GM12878 (cell line): ENCODE data around the gene SEC11C. TPM values are rescaled to one million over a fixed set of nuclear protein-coding genes. Genes with fewer than 3 reads are reported as not detected.

Source experiments
- ATAC-seq: fragments of 200-7000 bp; cut with Tn5 transposase; 3 replicates; pipeline ENCODE4 v1.9.1; 2020; ENCODE audit warnings: mild to moderate bottlenecking, moderate library complexity
- BruUV-seq: library from RNA; stranded (reverse); fragments of 400-500 nt; replicated peaks from 2 replicates; lab custom pipeline; 2021; lab: Mats Ljungman, UMichigan
- CTCF ChIA-PET: fragments of 300-600 bp; sonication (Branson Sonifier 250); formaldehyde crosslinking; extraction: SDS; loops from one replicate; lab custom pipeline; 2021; ENCODE audit warnings: inconsistent platforms; lab: Yijun Ruan, JAX
- POLR2A ChIA-PET: fragments of 350-600 bp; formaldehyde crosslinking; extraction: SDS; loops from one replicate; lab custom pipeline; 2021; ENCODE audit warnings: inconsistent platforms; lab: Charles Lee
- RAD21 ChIA-PET: fragments of 300-600 bp; sonication (Branson Sonifier 250); formaldehyde crosslinking; loops from one replicate; lab custom pipeline; 2023; ENCODE audit warnings: antibody characterized with exemption; ENCODE audit not compliant: unreplicated experiment; lab: Charles Lee
- SMC1A ChIA-PET: fragments of 300-600 bp; sonication (Branson Sonifier 250); formaldehyde crosslinking; loops from one replicate; lab custom pipeline; 2023; ENCODE audit not compliant: unreplicated experiment, uncharacterized antibody; lab: Charles Lee
- DNase-seq: peaks from one replicate; pipeline ENCODE4 v3.0.0-alpha.2; 2011; ENCODE audit warnings: low read depth, low spot score
- FAIRE-seq: peaks from 3 replicates; lab custom pipeline; 2011; peaks lifted over from hg19 to GRCh38; lab: Jason Lieb, UNC
- H2AFZ ChIP-seq: 2 replicates; pipeline ENCODE4 v1.6.0; 2011; ENCODE audit warnings: low read depth, low read length, control low read depth; ENCODE audit not compliant: control insufficient read depth
- H3K27ac ChIP-seq: 2 replicates; pipeline ENCODE4 v1.5.1; 2011; ENCODE audit warnings: control low read depth; ENCODE audit not compliant: control insufficient read depth, insufficient read depth
- H3K27me3 ChIP-seq, 2 experiments: replicated peaks in 1 of 2; 2 replicates each; pipeline versions ENCODE4 v1.6.0 to v1.6.1; 2011; ENCODE audit warnings: low read length in 1 of 2; ENCODE audit not compliant: control insufficient read depth in 2 of 2, insufficient read depth in 2 of 2
- H3K36me3 ChIP-seq, 2 experiments: 2 replicates each; pipeline ENCODE4 v1.5.1; 2011; ENCODE audit warnings: low read length in 1 of 2; ENCODE audit not compliant: control insufficient read depth in 2 of 2, insufficient read depth in 2 of 2
- H3K4me1 ChIP-seq: 2 replicates; pipeline ENCODE4 v1.6.1; 2011; ENCODE audit warnings: mild to moderate bottlenecking, low read length, moderate library complexity, mixed read lengths; ENCODE audit not compliant: control insufficient read depth, insufficient read depth
- H3K4me2 ChIP-seq: 2 replicates; pipeline ENCODE4 v1.6.0; 2011; ENCODE audit warnings: control low read depth; ENCODE audit not compliant: control insufficient read depth, insufficient read depth
- H3K4me3 ChIP-seq: fragments of 200-600 bp; sonication (generic); 2 replicates; pipeline ENCODE4 v1.5.1; 2016
- H3K79me2 ChIP-seq: 2 replicates; pipeline ENCODE4 v1.6.0; 2011; ENCODE audit warnings: low read length; ENCODE audit not compliant: control insufficient read depth, insufficient read depth
- H3K9ac ChIP-seq: 2 replicates; pipeline ENCODE4 v1.8.0; 2011; ENCODE audit warnings: low read length, control low read depth, mixed read lengths; ENCODE audit not compliant: control insufficient read depth, insufficient read depth
- H3K9me3 ChIP-seq: replicated peaks from 3 replicates; pipeline ENCODE4 v1.5.1; 2011; ENCODE audit warnings: mild to moderate bottlenecking, low read length; ENCODE audit not compliant: control insufficient read depth, insufficient read depth
- H4K20me1 ChIP-seq: 2 replicates; pipeline ENCODE4 v1.6.0; 2011; ENCODE audit not compliant: control insufficient read depth, insufficient read depth
- ATF7 ChIP-seq: fragments of 450-650 bp; IDR thresholded peaks from 2 replicates; pipeline ENCODE4 v1.6.1; 2016; ENCODE audit warnings: low read depth, mild to moderate bottlenecking
- CBFB ChIP-seq: IDR thresholded peaks from 2 replicates; pipeline ENCODE4 v1.6.1; 2016; ENCODE audit warnings: antibody characterized with exemption, low read depth
- CTCF ChIP-seq, 3 experiments: IDR thresholded peaks in 2 of 3; conservative IDR thresholded peaks in 1 of 3; 2 replicates each; pipeline ENCODE4 v1.5.1; 2011; ENCODE audit warnings: low read depth in 3 of 3, low read length in 3 of 3, mild to moderate bottlenecking in 3 of 3, control low read depth in 2 of 3, moderate library complexity in 2 of 3, inconsistent platforms in 1 of 3, mixed read lengths in 1 of 3; ENCODE audit not compliant: control insufficient read depth in 2 of 3, insufficient read depth in 1 of 3; ENCODE audit errors: extremely low read depth in 1 of 3
- ETV6 ChIP-seq, 2 experiments: fragments of 450-650 bp in 1 of 2; IDR thresholded peaks in 1 of 2; conservative IDR thresholded peaks in 1 of 2; 2 replicates each; pipeline ENCODE4 v1.6.1; 2014; ENCODE audit warnings: antibody characterized with exemption in 1 of 2, borderline replicate concordance in 1 of 2, low read depth in 1 of 2, mild to moderate bottlenecking in 1 of 2, moderate library complexity in 1 of 2
- NFYA ChIP-seq: IDR thresholded peaks from 2 replicates; pipeline ENCODE4 v1.6.1; 2011; ENCODE audit warnings: low read depth, mild to moderate bottlenecking, low read length, improper control_type of control experiment, borderline replicate concordance
- RBBP5 ChIP-seq: fragments of 200-600 bp; sonication (generic); conservative IDR thresholded peaks from 2 replicates; pipeline ENCODE4 v1.6.1; 2016
- RELA ChIP-seq: fragments of 450-650 bp; IDR thresholded peaks from 2 replicates; pipeline ENCODE4 v1.8.0; 2014; ENCODE audit warnings: borderline replicate concordance; ENCODE audit not compliant: partially characterized antibody
- WGBS: methylation state at CpG from one replicate; pipeline ENCODE4 v1.1.6; 2016; ENCODE audit warnings: low lambda C conversion rate; ENCODE audit not compliant: insufficient replicate concordance, insufficient coverage; ENCODE audit errors: missing lambda C conversion rate; 5-methylcytosine and 5-hydroxymethylcytosine counted together
- in situ Hi-C: fragments of 300-500 bp; cut with MboI; formaldehyde crosslinking; loops from 9 replicates; pipeline ENCODE4 v1.14.3; 2018; ENCODE audit warnings: mixed read lengths
- intact Hi-C: fragments of 100-400 bp; cut with micrococcal nuclease; formaldehyde crosslinking; loops from one replicate; pipeline ENCODE4 v1.14.2; 2022; ENCODE audit not compliant: unreplicated experiment
- polyA plus RNA-seq, 11 experiments: library from polyadenylated mRNA; depleted of rRNA in 4 of 11; unstranded in 6 of 11; stranded (reverse) in 5 of 11; fragments of >200 nt; fragmentation: Nextera tagmentation in 4 of 11; fragmentation: Illumina TruSeq in 1 of 11; extraction: Ambion mirVana in 4 of 11; extraction: Trizol in 1 of 11; gene quantifications; 1 replicate in 1 of 11; 2 replicates in 10 of 11; pipeline versions ENCODE4 v1.2.1 to v1.2.3, GENCODE V29; 2011 to 2016; ENCODE audit warnings: inconsistent platforms in 2 of 11, missing spikeins in 2 of 11, low read depth in 1 of 11
- total RNA-seq, 4 experiments: library from RNA; depleted of rRNA in 3 of 4; stranded (reverse); fragments of >200 nt in 3 of 4; fragmentation: Illumina TruSeq in 1 of 4; extraction: Trizol in 1 of 4; gene quantifications; 2 replicates each; pipeline versions ENCODE4 v1.2.1 to v1.2.3, GENCODE V29; 2013 to 2021
- TF ChIP-seq, protein P1 (sequence below): IDR thresholded peaks from 2 replicates; pipeline ENCODE4 v1.6.1; 2012; ENCODE audit warnings: improper control_type of control experiment, low read depth, low read length; ENCODE audit not compliant: insufficient replicate concordance
- TF ChIP-seq, protein P2 (sequence below): IDR thresholded peaks from 2 replicates; pipeline ENCODE4 v1.6.1; 2011; ENCODE audit warnings: borderline replicate concordance, low read depth, mild to moderate bottlenecking, moderate library complexity, low read length; ENCODE audit not compliant: insufficient read depth, poor library complexity, severe bottlenecking
- TF ChIP-seq, protein P3 (sequence below): fragments of 450-650 bp; formaldehyde crosslinking; IDR thresholded peaks from 2 replicates; pipeline ENCODE4 v1.4.0; 2022; ENCODE audit warnings: mild to moderate bottlenecking, moderate library complexity

Gene SEC11C
- total and polyA plus RNA-seq, 10 of the 15 experiments (the other 5 are each of a cell fraction or from before 2014, with no cell fraction given): 124 to 649 (median 211) TPM

- Histone ChIP-seq H3K9me3 (no peaks in the 10 kb centered on the region; the same call in 2 of the 3 replicates), H2AFZ (no peak overlapping the region), H3K79me2 (no peaks in the 10 kb centered on the region), H3K4me2 (no peak overlapping the region), H4K20me1 (no peaks in the 10 kb centered on the region), H3K27me3 (no peaks in the 10 kb centered on the region), H3K4me3 (no peak overlapping the region), H3K4me1 (no peaks in the 10 kb centered on the region), H3K27ac (no peak overlapping the region), H3K36me3 (no peaks in the 10 kb centered on the region), H3K9ac (no peak overlapping the region)
- FAIRE-seq: no peak
- ATAC-seq: no peak
- ChIA-PET RAD21 (no interaction called here), POLR2A (no interaction called here), CTCF (no interaction called here), SMC1A (no interaction called here)
- intact Hi-C loops (no loop called here), in situ Hi-C loops (no loop called here)
- DNase-seq: no peak
- BruUV-seq: no TSS peak
- WGBS: 0% methylated on average over 1 of the region's 1 CpG
- TF ChIP-seq ETV6 (conservative IDR thresholded peaks at IDR 0.05 in 1 of 2, IDR thresholded peaks at IDR 0.05 in 1 of 2; ENCODE audit: borderline replicate concordance in 1 of 2, low read depth in 1 of 2) (no peak), RELA (no peak), NFYA (no peak), ATF7 (no peak), CTCF (IDR thresholded peaks at IDR 0.05 in 2 of 3, conservative IDR thresholded peaks at IDR 0.05 in 1 of 3; ENCODE audit: control insufficient read depth in 2 of 3, extremely low read depth in 1 of 3, insufficient read depth in 1 of 3, low read depth in 3 of 3, low read length in 3 of 3) (no peak), CBFB (no peak), RBBP5 (no peak)
- TF ChIP-seq, protein P1, sequence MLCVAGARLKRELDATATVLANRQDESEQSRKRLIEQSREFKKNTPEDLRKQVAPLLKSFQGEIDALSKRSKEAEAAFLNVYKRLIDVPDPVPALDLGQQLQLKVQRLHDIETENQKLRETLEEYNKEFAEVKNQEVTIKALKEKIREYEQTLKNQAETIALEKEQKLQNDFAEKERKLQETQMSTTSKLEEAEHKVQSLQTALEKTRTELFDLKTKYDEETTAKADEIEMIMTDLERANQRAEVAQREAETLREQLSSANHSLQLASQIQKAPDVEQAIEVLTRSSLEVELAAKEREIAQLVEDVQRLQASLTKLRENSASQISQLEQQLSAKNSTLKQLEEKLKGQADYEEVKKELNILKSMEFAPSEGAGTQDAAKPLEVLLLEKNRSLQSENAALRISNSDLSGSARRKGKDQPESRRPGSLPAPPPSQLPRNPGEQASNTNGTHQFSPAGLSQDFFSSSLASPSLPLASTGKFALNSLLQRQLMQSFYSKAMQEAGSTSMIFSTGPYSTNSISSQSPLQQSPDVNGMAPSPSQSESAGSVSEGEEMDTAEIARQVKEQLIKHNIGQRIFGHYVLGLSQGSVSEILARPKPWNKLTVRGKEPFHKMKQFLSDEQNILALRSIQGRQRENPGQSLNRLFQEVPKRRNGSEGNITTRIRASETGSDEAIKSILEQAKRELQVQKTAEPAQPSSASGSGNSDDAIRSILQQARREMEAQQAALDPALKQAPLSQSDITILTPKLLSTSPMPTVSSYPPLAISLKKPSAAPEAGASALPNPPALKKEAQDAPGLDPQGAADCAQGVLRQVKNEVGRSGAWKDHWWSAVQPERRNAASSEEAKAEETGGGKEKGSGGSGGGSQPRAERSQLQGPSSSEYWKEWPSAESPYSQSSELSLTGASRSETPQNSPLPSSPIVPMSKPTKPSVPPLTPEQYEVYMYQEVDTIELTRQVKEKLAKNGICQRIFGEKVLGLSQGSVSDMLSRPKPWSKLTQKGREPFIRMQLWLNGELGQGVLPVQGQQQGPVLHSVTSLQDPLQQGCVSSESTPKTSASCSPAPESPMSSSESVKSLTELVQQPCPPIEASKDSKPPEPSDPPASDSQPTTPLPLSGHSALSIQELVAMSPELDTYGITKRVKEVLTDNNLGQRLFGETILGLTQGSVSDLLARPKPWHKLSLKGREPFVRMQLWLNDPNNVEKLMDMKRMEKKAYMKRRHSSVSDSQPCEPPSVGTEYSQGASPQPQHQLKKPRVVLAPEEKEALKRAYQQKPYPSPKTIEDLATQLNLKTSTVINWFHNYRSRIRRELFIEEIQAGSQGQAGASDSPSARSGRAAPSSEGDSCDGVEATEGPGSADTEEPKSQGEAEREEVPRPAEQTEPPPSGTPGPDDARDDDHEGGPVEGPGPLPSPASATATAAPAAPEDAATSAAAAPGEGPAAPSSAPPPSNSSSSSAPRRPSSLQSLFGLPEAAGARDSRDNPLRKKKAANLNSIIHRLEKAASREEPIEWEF: no peak
- TF ChIP-seq, protein P2, sequence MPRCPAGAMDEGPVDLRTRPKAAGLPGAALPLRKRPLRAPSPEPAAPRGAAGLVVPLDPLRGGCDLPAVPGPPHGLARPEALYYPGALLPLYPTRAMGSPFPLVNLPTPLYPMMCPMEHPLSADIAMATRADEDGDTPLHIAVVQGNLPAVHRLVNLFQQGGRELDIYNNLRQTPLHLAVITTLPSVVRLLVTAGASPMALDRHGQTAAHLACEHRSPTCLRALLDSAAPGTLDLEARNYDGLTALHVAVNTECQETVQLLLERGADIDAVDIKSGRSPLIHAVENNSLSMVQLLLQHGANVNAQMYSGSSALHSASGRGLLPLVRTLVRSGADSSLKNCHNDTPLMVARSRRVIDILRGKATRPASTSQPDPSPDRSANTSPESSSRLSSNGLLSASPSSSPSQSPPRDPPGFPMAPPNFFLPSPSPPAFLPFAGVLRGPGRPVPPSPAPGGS: no peak
- TF ChIP-seq, protein P3, sequence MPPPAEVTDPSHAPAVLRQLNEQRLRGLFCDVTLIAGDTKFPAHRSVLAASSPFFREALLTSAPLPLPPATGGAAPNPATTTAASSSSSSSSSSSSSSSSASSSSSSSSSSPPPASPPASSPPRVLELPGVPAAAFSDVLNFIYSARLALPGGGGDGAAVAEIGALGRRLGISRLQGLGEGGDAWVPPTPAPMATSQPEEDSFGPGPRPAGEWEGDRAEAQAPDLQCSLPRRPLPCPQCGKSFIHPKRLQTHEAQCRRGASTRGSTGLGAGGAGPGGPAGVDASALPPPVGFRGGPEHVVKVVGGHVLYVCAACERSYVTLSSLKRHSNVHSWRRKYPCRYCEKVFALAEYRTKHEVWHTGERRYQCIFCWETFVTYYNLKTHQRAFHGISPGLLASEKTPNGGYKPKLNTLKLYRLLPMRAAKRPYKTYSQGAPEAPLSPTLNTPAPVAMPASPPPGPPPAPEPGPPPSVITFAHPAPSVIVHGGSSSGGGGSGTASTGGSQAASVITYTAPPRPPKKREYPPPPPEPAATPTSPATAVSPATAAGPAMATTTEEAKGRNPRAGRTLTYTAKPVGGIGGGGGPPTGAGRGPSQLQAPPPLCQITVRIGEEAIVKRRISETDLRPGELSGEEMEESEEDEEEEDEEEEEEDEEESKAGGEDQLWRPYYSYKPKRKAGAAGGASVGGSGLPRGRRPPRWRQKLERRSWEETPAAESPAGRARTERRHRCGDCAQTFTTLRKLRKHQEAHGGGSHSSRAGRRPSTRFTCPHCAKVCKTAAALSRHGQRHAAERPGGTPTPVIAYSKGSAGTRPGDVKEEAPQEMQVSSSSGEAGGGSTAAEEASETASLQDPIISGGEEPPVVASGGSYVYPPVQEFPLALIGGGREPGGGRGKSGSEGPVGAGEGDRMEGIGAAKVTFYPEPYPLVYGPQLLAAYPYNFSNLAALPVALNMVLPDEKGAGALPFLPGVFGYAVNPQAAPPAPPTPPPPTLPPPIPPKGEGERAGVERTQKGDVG (CRISPR knock-in tag): no peak
Observed at GRCh38 chr18:59189746-59190145, 50.1 kb downstream of the SEC11C start.
